DMS 273 (cell line): ENCODE measurements around the gene CTU2.

Source experiments
- DNase-seq: peaks from one replicate; lab custom pipeline; 2025; ENCODE audit not compliant: unreplicated experiment; lab: John Stamatoyannopoulos, UW

CTU2 gene

DNA sequence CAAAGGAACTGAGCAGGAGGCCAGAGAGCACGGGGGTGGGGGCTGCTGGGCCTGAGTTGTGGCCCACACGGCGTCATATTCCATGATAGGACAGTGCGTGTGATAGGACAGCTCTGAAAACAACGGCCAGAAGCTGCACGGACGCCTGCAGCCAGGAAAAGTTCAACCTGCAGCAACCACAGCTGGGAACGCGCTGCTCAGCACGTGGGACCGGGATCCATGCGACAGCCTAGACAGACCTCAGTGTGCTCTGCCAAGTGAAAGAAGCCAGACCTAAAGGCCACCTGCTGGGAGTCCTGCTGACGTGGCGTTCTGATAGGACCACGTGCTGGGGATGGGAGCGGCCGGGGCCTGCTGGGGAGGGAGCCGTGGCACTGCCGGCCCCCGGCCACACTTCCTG, 21.6 kb downstream of the CTU2 start:
- DNase-seq = peak; percentile 94

DNA sequence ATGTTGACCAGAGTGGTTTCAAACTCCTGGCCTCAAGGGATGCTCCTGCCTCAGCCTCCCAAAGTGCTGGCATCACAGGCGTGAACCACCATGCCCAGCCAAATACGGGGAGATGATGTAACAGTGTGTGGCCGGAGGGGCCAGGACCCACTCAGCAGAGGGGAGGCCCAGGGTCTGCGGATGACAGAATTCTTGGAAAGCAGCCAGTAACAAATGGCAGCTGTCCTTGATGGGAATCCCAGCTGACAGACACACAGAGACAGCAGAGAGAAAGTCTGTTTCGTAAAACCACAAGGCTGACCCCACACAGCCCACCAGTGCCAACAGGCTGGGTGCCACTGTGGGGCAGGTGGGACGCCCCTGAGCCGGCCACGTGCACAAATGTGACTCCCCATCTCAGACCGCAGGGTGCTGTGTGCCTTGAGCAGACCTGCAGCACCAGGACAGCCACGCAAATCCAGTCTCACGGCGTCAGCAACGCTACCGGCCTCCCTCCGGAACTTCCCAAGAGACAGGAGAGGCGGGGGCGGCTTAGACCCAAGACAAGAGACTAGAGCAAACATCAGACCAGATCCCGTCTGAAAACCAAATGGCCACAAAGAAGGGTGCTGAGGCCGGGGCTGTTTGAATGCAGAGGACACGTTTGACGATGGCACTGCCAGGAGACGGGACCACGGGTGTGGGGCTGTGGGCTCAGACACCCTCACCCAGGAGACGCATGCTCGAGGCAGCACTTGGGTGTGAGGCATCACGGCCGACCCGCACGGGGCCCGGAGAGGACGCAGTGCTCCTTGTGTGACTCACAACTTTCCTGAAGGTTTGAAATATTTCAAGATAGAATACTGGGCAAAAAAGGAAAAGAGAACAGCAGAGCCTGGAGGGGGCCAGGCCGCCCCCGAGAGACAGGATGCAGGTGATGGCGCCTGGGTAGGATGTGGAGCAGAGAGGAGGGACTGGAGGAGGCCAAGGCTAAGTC, 24.6 kb downstream of the CTU2 start:
- DNase-seq = peak; percentile 35

DNA sequence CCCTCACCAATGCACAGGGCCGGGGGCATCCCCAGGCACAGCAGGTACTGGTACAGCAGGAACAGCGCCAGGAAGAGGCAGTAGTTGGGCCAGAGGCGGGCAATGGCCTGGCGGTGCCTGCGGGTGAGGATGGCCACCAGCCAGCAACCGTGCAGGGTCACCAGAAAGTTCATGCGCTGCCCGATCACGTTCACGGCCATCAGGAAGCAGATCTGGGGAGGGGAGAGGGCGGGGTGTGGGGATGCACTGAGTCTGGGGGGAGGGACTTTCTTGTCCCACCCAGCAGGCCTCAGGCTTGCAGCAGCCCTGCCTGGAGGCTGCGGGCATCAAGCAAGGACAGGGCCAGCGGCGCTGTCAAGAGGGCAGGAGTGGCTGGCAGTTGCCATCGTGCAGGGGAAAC, 25.4 kb downstream of the CTU2 start:
- DNase-seq = peak; percentile 83

DNA sequence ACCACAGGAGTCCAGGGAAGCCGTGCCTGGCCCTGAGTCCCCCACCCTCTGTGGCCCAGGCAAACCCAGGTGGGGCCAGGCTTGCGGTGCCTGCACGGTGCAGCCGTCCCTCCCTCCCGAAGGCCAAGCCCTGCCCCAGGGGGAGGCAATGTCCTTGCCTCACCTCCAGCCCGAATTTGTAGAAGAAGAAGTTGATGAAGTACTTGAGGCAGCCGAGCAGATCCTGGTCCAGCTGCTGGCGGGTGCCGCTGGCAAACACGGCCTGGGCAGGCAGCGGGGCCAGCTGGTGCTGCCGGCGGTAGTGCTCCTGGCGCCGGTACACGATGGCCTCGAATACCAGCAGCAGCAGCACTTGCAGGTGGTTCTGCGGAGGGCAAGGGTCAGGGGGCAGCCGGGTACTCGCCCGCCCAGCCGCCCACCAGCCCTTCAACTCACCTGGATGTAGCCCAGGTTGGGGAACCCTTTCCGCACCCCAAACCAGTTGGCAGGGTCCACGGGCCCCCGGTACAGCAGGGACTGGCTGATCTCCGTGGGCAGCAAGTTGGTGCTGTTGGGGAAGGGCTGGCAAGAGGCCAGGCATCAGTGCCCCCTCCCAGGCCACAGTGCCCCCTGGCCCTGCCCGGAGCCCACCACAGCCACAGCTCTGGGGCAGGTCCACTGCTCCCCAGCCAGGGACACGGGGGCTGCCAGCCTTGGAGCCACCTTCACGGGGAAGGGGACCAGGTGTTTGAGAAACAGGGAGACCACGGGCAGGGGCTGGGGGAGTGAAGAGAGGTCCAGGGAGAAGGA, 26.1 kb downstream of the CTU2 start:
- DNase-seq = peak; percentile 95

DNA sequence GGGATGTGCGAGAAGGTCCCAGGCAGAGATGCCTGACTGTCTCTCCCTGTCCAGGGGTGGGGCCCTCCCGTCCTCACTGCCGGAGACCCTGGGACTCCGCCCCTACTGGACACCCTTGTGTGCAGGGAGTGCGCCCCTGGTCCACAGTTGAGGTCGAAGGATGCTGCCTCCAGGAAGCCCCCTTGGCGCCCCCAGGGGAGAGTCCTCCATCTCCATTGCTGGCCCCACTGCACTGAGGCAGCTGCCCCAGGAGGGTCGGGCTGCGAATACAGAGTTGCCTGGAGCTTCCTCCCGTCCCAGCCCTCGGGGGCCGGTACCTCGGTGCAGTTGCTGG, 26.6 kb downstream of the CTU2 start:
- DNase-seq = no peak

DNA sequence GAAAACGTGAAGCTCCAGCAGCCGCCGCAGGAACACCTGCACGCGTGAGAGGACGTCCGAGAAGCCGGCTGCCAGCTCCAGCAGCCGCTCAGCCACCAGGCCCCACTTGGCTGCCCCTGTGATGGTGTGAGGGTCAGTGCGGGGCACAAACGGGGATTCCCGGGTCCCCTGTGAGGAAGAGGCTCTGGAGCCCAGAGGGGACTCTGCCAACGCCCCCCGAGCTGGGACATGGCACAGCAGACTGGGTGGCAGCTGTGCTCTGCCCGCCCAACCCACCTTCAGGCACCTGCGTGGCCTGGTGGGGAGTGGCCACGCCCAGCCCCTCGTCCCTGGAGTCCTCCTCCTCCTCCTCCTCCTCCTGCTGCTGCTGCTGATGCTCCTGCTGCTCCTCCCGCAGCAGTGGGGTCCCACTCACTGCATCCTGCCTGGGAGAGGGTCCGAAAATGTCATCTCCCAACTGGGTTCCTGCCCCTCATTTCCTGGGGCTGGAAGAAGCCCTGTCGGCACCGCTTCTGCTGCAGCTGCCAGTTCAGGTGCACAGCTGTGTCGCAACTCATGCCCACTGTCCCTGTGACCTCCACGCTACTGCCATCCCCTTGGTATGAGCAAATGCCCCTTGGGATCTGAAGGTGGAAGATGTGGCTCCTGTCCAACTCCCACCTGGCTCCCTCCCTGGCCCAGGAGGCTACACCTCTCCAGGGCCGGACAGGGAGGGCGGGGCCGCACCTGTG, 27.5 kb downstream of the CTU2 start:
- DNase-seq = no peak

DNA sequence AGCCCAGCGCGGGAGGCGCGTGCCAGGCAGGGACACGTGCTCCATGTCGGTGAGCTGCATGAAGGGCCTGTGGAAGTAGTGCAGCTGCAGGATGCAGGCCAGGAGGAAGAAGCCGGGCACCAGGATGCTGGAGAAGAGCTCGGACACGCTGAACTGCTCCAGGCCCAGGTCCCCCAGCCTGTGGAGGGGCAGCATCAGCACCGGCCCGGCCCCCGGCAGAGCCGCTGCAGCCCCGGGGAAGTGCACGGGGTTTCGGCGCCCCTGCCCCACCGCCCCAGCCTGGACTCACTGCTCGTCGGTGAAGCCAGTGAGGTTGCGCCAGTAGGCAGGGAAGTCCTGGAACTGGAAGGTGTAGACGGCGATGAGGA, 28.0 kb downstream of the CTU2 start:
- DNase-seq = no peak

DNA sequence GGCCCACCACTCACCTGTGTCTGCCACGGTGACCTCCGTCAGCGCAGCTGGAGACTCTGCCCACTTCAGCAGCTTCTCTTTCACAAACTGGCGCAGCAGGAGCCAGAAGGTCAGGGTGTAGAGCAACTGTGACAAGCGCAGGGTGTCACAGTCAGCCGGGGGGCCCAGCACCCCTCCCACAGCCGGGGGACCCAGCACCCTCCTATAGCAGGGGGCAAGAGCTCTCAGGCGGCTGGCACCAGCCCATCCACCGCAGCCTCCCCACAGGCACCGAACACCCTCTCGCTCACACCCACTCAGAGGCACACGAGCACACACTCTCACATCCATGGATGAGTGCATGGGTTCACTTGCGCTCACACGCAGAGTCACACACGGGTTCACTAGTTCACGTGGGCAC, 28.8 kb downstream of the CTU2 start:
- DNase-seq = no peak

DNA sequence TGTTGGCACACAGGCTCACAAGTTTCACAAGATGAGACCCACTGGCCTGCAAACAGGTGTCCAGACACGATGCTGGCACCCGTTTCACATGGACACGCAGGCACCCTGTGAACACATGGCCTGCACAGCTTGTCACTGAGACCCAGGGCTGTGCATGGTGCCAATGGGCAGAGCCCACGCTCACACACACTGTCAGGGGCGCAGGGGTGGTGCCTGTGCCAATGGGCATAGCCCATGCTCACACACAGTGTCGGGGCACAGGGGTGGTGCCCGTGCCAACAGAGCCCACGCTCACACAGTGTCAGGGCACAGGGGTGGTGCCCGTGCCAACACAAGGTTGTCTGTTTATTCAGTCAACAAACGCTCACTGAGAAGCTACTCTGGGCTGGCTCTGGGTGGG, 29.3 kb downstream of the CTU2 start:
- DNase-seq = no peak

DNA sequence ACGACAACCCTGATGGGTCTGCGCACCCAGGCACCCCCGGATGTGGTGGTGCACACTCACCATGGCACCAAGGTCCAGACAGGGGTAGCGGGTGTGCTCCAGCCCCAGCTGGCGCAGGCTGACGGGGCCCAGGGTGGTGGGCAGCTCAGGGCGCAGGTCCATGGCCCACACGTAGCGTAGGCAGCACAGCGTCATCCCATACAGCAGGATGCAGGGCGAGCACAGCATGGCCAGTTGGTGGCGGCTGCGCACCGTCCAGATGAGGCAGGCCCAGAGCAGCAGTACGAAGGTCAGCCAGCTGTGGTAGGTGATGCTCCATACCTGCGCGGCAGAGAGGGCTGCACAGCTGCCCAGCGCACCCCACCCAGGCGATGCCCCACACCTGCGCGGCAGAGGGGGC, 29.8 kb downstream of the CTU2 start:
- no peak for DNase-seq

DNA sequence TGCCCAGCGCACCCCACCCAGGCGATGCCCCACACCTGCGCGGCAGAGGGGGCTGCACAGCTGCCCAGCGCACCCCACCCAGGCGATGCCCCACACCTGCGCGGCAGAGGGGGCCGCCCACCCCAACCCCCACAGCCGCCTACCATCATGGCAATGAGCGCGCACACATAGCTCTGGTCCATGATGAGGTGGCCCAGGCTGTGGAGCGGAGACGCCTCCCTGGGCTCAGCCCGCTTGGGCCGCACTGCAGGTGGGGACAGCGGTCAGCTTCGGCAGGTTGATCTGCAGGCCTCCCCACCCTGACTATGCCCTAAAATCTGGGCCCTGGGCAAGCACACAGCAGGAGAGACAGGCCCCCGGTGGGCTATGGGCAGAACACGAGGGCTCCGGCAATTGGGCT, 30.2 kb downstream of the CTU2 start:
- DNase-seq = no peak

DNA sequence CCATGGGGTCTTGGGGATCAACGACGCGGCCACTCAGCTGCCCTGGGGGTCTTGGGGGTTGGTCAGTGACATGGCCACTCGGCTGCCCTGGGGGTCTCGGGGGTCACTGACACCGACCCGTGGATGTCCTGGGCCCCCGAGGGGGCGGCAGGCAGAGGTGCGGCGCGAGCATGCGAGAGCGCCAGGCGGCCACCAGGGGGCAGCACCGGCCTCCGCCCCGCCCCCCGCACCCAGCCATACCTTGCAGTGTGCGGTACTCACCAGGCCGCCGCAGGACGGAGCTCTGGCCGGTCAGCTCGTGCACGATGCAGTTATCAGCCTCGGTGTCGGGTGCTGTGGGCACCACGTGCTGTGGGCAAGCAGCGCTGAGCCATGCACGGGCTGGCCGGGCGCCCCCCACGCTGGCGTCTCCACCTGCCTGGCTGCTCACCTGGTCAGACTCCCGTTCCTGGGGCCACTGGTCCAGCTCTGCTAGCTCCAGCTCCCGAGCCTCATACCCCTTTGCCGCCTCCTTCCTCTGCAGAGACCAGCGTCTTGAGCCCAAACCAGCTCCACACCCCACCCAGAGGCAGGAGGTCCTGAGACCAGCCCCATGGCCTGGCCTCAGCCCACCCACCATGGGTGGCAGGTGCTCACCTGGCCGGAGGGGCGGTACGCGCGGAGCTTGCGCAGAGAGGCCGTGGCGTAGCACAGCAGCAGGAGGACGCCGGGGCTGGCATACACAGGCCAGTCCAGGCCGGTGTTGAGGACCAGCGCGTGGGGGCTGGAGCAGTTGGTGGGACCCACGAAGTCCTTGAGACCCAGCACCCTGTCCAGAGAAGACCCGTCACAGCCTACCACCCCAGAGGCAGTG, 31.2 kb downstream of the CTU2 start:
- peak; percentile 87 for DNase-seq

DNA sequence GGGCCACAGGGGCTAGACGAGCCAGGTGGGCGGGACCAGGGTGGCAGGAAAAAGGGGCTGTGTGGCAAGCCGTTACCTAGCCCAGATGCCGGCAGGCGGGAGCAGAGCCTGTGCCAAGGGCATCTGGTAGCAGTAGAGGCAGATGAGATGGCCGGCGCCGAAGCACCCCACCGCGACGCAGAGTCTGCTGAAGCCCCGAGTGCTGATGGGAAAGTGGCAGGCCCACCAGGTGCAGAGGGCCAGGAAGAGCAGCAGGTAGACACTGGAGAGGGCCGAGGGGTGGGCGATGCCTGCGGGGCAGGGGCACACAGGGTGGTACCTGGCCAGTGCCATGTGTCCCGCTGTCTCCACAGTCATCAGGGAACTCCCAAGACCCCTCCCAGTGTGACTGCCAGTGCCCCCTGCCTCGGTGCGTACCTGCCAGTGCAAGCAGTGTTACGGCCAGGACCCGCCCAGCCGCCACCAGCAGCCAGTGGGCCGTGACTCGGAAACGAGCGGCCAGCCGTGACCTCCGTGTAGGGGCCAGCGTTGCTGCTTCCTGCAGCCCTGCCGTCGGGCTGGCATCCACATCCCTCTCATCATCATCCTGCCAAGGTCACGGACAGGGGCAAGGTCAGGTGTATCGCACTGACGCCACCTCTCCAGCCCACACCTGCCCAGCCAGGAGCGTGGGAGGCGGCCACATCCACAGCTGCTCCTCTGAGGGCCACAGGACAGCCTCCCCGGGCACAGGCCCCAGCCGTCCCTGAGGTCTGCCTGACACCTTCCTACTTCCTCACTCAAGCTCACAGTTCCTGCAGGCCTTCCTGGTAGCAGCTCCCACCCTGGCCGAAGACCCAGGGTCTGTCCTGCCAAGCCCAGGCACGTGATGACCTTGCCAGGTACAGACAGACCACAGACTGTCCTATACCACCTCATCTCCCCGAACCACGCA, 32.1 kb downstream of the CTU2 start:
- DNase-seq = peak; percentile 49

DNA sequence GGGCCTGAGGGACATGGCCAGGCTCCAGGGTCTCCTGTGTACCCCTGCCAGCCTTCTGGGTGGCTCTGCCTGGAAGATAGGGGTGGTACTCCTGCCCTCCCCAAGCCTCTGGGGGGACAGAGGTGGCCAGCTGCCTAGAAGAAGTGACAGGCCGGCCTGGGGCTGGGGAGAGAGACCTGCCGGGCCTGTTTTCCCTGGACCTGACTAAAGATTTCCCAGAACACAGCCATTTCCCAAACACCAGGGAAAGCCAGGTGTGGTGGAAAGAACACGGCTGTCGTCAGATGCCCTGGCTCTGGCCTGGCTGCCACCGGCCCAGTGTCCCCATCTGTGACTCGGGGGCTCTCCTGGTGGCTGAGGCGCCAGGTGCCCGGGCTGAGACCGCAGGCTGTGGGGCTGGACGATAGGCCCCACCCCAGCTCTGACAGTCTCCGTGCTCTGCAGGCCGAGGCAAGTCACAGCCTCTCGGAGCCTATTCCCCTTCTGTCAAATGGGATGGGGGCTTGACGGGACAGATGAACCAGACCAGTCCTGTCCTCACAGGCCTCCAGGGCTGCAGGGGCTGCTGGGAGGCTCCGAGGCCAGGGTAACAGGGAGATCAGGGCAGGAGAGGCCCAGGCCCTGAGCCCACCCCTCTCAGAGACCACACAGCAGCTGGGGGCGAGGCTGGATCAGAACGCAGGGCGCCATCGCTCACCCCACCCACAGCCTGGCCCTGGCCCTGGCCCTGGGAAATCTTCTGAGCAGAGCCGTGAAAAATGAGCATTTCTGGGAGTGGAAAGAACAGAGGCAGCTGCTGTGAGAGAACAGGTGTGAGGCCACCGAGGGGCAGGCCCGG, 33.1 kb downstream of the CTU2 start:
- DNase-seq = no peak

DNA sequence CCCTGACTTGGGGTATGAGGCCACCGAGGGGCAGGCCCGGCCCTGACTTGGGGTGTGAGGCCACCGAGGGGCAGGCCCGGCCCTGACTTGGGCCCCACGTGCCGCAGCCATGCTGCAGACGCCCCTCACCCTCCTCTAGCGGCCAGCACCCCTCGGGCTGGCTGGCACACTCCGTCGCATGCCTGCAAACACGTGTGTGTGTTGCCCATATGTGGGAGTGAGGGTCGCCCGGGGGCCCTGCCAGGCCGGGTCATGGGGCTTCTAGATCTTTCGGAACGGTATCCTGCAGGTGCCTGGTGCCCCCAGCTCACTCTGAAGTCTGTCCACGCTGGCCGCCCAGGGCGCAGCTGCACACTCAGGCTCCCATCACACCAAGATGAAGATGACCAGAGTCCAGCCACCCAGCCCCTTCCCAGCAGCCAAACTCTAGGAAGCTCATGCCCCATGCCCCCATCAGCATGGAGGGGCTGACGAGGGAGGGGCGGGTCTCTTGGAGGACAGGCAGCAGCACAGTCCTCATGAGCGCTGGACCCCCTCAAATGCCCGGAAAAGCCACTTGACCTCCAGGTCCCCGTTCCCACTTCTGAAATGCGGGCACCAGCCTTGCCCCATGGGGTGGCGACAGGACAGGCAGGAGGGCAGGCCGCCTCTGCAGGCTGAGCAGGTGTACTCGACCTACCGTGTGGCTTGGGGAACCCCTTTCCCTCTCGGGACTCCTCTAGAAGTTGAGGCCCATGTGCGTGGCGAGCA, 33.8 kb downstream of the CTU2 start:
- DNase-seq = no peak

DNA sequence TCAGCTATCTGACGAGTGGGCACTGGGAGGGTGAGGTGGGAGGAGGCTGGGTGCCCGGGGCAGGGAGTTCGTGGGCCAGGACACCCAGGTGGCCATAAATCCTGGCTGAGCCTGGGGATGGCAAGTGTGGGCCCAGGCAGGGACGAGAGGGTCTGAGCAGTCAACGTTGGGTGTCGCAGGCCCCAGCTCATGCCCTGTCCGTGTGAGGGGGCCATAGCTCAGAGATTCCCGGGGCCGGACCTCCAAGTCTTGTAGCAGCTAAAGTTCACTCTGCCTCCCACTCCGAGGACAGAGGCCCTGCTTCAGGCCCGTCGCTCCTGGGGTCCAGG, 34.4 kb downstream of the CTU2 start:
- no peak for DNase-seq

DNA sequence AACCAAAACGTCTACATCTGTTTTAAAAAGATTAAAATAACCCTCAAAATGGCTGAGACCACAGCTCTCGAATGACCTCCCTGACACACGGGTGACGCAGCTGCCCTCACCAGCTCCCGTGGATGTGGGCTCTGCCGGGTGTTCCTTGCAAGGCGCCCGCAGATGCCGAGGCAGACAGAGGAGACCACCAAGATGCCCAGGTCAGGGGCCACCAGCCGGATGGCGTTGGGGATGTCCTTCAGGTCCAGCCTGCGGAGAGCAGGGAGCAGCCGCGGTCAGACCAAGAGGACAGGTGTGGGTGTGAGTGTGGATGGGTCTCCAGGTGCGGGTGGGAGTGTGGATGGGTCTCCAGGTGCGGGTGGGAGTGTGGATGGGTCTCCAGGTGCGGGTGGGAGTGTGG, 35.1 kb downstream of the CTU2 start:
- no peak for DNase-seq

DNA sequence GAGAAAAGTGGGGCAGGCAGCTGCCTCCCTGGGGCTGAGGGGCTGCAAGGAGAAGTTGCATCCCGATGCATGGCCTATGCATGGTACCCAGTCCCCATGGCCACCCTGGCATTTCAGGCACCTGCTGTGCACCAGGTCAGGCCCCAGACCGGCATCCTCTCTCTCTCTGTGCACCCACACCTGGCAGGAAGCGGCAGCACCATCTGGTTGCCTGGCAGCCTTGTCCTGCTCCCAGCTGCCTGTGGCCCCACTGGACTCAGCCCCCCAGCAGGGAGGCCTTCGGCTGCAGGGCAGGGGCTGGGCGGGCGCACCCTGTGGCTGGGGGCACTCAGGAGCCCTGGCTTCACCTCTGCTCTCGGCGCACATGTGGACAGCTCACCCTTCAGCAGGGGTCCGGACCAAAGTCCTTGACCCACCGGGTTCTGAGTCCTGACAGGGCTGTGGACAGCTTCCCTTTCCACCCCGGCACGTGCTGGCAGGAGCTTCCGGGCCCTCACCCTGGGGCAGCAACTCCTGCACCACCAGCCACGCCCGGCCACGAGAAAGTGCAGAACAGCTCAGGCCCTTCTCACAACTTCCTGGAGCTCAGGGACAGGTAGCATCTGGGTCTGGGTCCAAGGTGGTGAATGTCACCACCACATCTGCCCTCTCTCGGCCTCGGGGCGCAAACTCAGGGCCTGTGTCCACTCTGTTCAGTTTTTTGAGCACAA, 36.7 kb downstream of the CTU2 start:
- DNase-seq = no peak
